Gastrocnemius medialis (tissue), 4 donors: Measurements from ENCODE around the gene LRTM2. TPM values are rescaled to one million over a fixed set of nuclear protein-coding genes. Genes with fewer than 3 reads are reported as not detected.

Experiments
- ATAC-seq, 2 donors: fragments of 150-250 bp; one replicate each; pipeline ENCODE4 v1.9.1; 2016
- DNase-seq, 2 donors: peaks; one replicate each; pipeline ENCODE4 v3.0.0-alpha.2; 2019
- H3K27ac ChIP-seq, 4 donors: fragments of 200-600 bp; sonication (generic); 1 replicate in 1 of 4; 2 replicates in 3 of 4; pipeline ENCODE4 v1.5.1; 2016 to 2018; ENCODE audit warnings: mild to moderate bottlenecking in 2 of 4, moderate library complexity in 1 of 4
- H3K27me3 ChIP-seq, 3 donors: fragments of 200-600 bp; sonication (generic) in 2 of 3; 1 replicate in 1 of 3; 2 replicates in 2 of 3; pipeline versions ENCODE4 v1.5.1 to v1.6.0; 2016 to 2019; ENCODE audit warnings: mild to moderate bottlenecking in 1 of 3, moderate library complexity in 1 of 3
- H3K36me3 ChIP-seq, 2 donors: fragments of 200-600 bp; sonication (generic) in 1 of 2; one replicate each; pipeline ENCODE4 v1.5.1; 2017 to 2018
- H3K4me1 ChIP-seq, 2 donors: fragments of 200-600 bp; sonication (generic) in 1 of 2; one replicate each; pipeline ENCODE4 v1.5.1; 2016 to 2017; ENCODE audit warnings: mild to moderate bottlenecking in 2 of 2
- H3K4me3 ChIP-seq, 4 donors: fragments of 200-600 bp; sonication (generic) in 3 of 4; 1 replicate in 1 of 4; 2 replicates in 3 of 4; pipeline ENCODE4 v1.5.1; 2016 to 2019; ENCODE audit warnings: mild to moderate bottlenecking in 2 of 4
- H3K9me3 ChIP-seq, 3 donors: fragments of 200-600 bp; sonication (generic) in 2 of 3; 1 replicate in 1 of 3; 2 replicates in 2 of 3; pipeline ENCODE4 v1.5.1; 2016 to 2019
- CTCF ChIP-seq, 5 experiments: fragments of 450-650 bp in 3 of 5; fragments of 200-600 bp in 2 of 5; sonication (generic) in 2 of 5; IDR thresholded peaks in 4 of 5; conservative IDR thresholded peaks in 1 of 5; 1 replicate in 4 of 5; 2 replicates in 1 of 5; pipeline ENCODE4 v1.5.1; 2016 to 2019; ENCODE audit warnings: antibody characterized with exemption in 5 of 5, mild to moderate bottlenecking in 3 of 5, moderate library complexity in 3 of 5
- POLR2A ChIP-seq, 2 donors: fragments of 450-650 bp; IDR thresholded peaks; one replicate each; pipeline ENCODE4 v1.6.1; 2017; ENCODE audit warnings: antibody characterized with exemption in 2 of 2, mild to moderate bottlenecking in 2 of 2, moderate library complexity in 2 of 2
- in situ Hi-C, 4 donors: fragments of 200-750 bp; cut with MboI; loops; one replicate each; pipeline versions ENCODE4 v1.15.0 to v1.8.0; 2017; ENCODE audit warnings: low sequenced_read_pairs in 4 of 4
- intact Hi-C: fragments of 100-400 bp; cut with DNase I; formaldehyde crosslinking; loops from one replicate; pipeline ENCODE4 v1.15.1; 2023; ENCODE audit warnings: low total_unique reads
- total RNA-seq, 4 donors: library from RNA; depleted of rRNA; stranded (reverse); fragments of >200 nt; gene quantifications; one replicate each; pipeline versions ENCODE4 v1.1.0 to v1.2.3, GENCODE V29; 2016

The LRTM2 gene
- total RNA-seq, 4 donors from 2014 or later = not detected

DNA sequence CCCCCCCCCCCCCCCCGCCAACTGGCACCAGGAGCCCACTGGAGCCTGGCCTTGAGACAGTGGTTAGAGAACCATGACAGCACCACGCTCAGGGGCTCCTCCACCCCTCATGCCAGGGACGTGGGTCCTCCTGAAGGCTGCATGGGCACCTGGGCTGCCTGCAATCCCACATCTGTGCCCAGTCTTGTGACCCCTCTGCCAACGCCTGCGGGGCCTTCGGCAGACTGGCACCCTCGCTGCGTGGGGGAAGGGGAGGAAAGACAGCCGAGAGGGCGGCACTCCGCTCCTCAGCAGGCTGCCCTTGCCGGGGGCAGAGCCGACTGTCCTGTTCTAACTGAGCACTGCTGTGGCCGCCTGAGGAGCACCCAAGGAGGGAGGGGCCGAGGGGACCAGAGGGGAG lies 6.0 kb downstream of the LRTM2 start:
- Histone ChIP-seq H3K27me3 (peaks cover 20 to 24% (median 21%) of the 10 kb centered on the region in 3 donors), H3K36me3 (no peaks in the 10 kb centered on the region), H3K9me3 (no peaks in the 10 kb centered on the region), H3K4me1 (no peaks in the 10 kb centered on the region), H3K27ac (no peak overlapping the region), H3K4me3 (no peak overlapping the region)
- ATAC-seq (no peak), DNase-seq (no peak)
- in situ Hi-C loops = no loop called here
- no peak for TF ChIP-seq CTCF (IDR thresholded peaks at IDR 0.05 in 4 of 5, conservative IDR thresholded peaks at IDR 0.05 in 1 of 5)
- intact Hi-C loops = no loop called here

- DNase-seq = no peak
- TF ChIP-seq CTCF (IDR thresholded peaks at IDR 0.05 in 4 of 5, conservative IDR thresholded peaks at IDR 0.05 in 1 of 5) (no peak), POLR2A (IDR thresholded peaks at IDR 0.05) (no peak)
- intact Hi-C loops = no loop called here
- H3K27ac ChIP-seq = no peak overlapping the region
- H3K4me3 ChIP-seq = no peak overlapping the region
- no peaks in the 10 kb centered on the region for H3K36me3 ChIP-seq
- no peak for ATAC-seq
- peaks cover 13 to 18% (median 14%) of the 10 kb centered on the region in 3 donors for H3K27me3 ChIP-seq
- in situ Hi-C loops = no loop called here
- H3K4me1 ChIP-seq = no peaks in the 10 kb centered on the region
- H3K9me3 ChIP-seq = no peaks in the 10 kb centered on the region
Measured at GRCh38 chr12:1826867-1827705, 6.7 kb downstream of the LRTM2 start.

DNA sequence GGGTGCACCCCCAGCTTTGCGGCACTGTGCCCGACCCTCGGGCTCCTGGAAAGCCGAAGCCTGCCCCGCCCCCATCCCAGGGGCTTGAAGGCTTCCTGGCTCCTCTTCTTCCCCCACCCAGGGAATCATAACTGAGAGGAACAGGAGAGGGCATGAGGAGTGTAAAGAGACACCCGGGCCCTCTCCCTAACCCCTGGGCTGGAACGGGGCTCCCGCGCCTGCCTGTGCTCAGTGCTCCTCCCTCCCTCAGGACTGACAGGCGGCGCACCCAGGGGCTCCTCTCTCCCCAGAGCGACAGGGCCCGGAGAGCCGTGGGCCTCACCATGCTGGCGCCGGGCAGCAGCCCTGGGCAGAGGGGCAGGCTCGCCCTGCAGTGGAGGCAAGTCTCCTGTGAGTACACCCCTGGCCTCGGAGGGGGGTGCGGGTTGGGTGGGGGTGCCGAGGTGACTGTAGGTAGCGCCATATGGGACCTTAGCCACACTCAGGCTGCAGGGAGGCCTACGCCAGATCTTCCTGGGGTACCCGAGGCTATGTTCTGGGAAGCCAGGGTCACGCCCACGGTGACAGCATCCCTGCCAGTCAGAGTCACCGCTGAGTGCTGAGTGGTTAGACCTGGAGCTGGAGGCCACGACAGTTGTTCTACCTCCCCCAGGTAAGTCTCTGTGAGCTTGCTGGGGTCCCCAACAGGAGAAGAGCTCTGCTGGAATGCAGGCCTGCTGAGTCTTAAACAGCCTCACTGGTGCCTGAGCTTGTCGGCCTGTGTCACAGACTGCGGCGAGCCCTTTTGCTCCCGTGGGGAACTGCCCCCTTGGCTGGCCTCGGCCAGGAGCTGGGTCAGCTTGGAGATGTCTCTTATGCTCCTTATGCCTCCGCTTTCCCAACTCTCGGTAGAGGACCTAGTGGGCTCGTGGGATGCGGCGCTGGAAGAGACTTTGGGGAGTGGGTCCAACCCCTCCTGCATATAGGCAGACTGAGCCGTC lies 7.8 kb downstream of the LRTM2 start:
- DNase-seq (no peak), ATAC-seq (no peak)
- Histone ChIP-seq H3K27me3 (peaks cover 4 to 11% (median 4%) of the 10 kb centered on the region in 3 donors), H3K27ac (no peak overlapping the region), H3K4me3 (no peak overlapping the region), H3K9me3 (no peaks in the 10 kb centered on the region), H3K4me1 (no peaks in the 10 kb centered on the region), H3K36me3 (no peaks in the 10 kb centered on the region)
- in situ Hi-C loops = no loop called here
- intact Hi-C loops = no loop called here
- TF ChIP-seq POLR2A (IDR thresholded peaks at IDR 0.05) = no peak
- TF ChIP-seq CTCF (IDR thresholded peaks at IDR 0.05 in 4 of 5, conservative IDR thresholded peaks at IDR 0.05 in 1 of 5) = no peak

DNA sequence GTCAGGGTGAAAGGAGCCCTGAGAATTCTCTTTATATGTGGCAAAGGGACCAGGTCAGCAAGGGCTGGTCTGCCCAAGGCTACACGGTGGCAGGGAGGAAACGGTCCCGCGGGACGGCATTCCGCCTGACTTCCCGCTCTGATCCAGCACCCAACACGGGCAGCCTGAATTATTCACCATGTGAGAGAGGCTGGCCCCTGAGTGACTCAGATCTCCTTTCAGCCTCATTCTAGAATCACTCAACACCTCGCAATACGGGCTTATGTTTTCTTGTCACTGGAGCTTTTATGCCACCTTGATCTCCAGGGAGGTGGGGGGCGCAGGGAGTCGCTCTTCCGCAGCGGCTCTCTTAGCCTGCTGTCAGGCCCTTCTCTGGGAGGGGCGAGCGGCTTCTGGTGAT lies 8.5 kb downstream of the LRTM2 start:
- intact Hi-C loops (no loop called here), in situ Hi-C loops (no loop called here)
- Histone ChIP-seq H3K4me1 (no peaks in the 10 kb centered on the region), H3K36me3 (no peaks in the 10 kb centered on the region), H3K27ac (no peak overlapping the region), H3K4me3 (no peak overlapping the region), H3K27me3 (peaks cover 0 to 11% (median 3%) of the 10 kb centered on the region in 3 donors), H3K9me3 (no peaks in the 10 kb centered on the region)
- TF ChIP-seq POLR2A (IDR thresholded peaks at IDR 0.05) (no peak), CTCF (IDR thresholded peaks at IDR 0.05 in 4 of 5, conservative IDR thresholded peaks at IDR 0.05 in 1 of 5) (no peak)
- DNase-seq (no peak), ATAC-seq (no peak)
